ENCODE results near the gene FSIP2. TPM values are rescaled to one million over a fixed set of nuclear protein-coding genes. Genes with fewer than 3 reads are reported as not detected.

Gene FSIP2
- total RNA-seq, 1 donor from 2014 or later = 0.86 TPM

DNA sequence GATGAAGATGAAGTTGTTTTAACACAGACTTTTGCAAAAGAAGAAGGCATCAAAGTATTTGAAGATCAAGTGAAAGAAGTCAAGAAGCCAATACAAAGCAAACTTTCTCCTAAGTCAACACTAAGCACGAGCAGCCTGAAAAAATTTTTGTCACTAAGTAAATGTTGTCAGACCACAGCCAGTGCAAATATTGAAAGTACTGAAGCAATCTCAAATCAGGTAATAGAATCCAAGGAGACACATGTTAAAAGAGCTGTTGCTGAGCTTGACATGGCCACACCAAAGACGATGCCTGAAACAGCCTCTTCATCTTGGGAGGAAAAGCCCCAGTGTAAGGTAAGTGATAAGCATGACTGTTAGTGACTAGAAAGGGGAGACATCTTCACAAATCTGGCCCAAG is 75.1 kb downstream of the FSIP2 start:
- no peak overlapping the region for H3K4me2 ChIP-seq (ENCODE audit: low read length)
- no peak for FAIRE-seq
- H3K27me3 ChIP-seq (ENCODE audit: insufficient read depth, low read length) = no peaks in the 10 kb centered on the region

DNA sequence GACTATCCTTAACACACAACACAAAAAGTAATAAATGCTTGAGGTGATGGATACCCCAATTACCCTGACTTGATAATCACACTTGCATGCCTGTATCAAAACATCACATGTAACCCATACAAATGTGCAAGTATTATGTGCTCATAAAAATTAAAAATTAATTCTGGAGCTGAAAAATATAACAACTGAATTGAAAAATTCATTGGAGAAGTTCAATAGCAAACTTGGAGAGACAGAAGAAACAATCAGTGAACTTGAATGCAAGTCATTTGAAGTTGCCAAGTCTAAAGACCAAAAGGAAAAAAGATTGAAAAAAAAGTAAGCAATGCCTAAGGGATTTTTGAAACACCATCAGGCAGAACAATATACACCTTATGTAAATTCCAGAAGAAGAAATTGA is 79.4 kb downstream of the FSIP2 start:
- Histone ChIP-seq H3K36me3 (ENCODE audit: insufficient read depth, low read length) (no peaks in the 10 kb centered on the region), H3K4me1 (ENCODE audit: insufficient read depth, low read length) (no peaks in the 10 kb centered on the region), H3K27me3 (ENCODE audit: insufficient read depth, low read length) (no peaks in the 10 kb centered on the region), H3K79me2 (ENCODE audit: insufficient read depth, low read length) (no peaks in the 10 kb centered on the region), H2AFZ (ENCODE audit: low read depth, low read length) (no peak overlapping the region), H3K9ac (ENCODE audit: low read length) (no peak overlapping the region), H3K4me3 (ENCODE audit: insufficient read depth, low read depth, low read length) (no peak overlapping the region), H3K4me2 (ENCODE audit: low read length) (no peak overlapping the region), H3K9me3 (ENCODE audit: insufficient read depth, low read depth, low read length) (no peaks in the 10 kb centered on the region), H4K20me1 (ENCODE audit: insufficient read depth, low read length) (no peaks in the 10 kb centered on the region), H3K27ac (ENCODE audit: low read depth, low read length) (no peak overlapping the region)
- Mint-ChIP-seq H3K27me3 (ENCODE audit: low read depth, unreplicated experiment) (no peaks in the 10 kb centered on the region), H3K9me3 (ENCODE audit: unreplicated experiment) (peaks cover 3% of the 10 kb centered on the region), H3K4me3 (ENCODE audit: unreplicated experiment) (no peak overlapping the region), H3K27ac (ENCODE audit: unreplicated experiment) (no peak overlapping the region), H3K4me1 (ENCODE audit: low read depth, unreplicated experiment) (no peaks in the 10 kb centered on the region), H3K36me3 (ENCODE audit: low read depth, unreplicated experiment) (no peaks in the 10 kb centered on the region)
- DNase-seq (ENCODE audit: low read depth) (no peak), FAIRE-seq (no peak)
- TF ChIP-seq, protein P1, sequence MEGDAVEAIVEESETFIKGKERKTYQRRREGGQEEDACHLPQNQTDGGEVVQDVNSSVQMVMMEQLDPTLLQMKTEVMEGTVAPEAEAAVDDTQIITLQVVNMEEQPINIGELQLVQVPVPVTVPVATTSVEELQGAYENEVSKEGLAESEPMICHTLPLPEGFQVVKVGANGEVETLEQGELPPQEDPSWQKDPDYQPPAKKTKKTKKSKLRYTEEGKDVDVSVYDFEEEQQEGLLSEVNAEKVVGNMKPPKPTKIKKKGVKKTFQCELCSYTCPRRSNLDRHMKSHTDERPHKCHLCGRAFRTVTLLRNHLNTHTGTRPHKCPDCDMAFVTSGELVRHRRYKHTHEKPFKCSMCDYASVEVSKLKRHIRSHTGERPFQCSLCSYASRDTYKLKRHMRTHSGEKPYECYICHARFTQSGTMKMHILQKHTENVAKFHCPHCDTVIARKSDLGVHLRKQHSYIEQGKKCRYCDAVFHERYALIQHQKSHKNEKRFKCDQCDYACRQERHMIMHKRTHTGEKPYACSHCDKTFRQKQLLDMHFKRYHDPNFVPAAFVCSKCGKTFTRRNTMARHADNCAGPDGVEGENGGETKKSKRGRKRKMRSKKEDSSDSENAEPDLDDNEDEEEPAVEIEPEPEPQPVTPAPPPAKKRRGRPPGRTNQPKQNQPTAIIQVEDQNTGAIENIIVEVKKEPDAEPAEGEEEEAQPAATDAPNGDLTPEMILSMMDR (IDR thresholded peaks at IDR 0.05; ENCODE audit: insufficient read depth, low read depth, low read length) = no peak

More for the DNA sequence above, 75.1 kb downstream of the FSIP2 start:
- no peak overlapping the region for H3K27ac Mint-ChIP-seq (ENCODE audit: unreplicated experiment)
- Histone ChIP-seq H3K27ac (ENCODE audit: low read depth, low read length) (no peak overlapping the region), H3K4me3 (ENCODE audit: insufficient read depth, low read depth, low read length) (no peak overlapping the region), H4K20me1 (ENCODE audit: insufficient read depth, low read length) (no peaks in the 10 kb centered on the region), H3K4me1 (ENCODE audit: insufficient read depth, low read length) (no peaks in the 10 kb centered on the region), H2AFZ (ENCODE audit: low read depth, low read length) (no peak overlapping the region), H3K9me3 (ENCODE audit: insufficient read depth, low read depth, low read length) (no peaks in the 10 kb centered on the region), H3K36me3 (ENCODE audit: insufficient read depth, low read length) (no peaks in the 10 kb centered on the region), H3K79me2 (ENCODE audit: insufficient read depth, low read length) (no peaks in the 10 kb centered on the region), H3K9ac (ENCODE audit: low read length) (no peak overlapping the region)
- H3K9me3 Mint-ChIP-seq (ENCODE audit: unreplicated experiment) = peaks cover 5% of the 10 kb centered on the region
- H3K4me1 Mint-ChIP-seq (ENCODE audit: low read depth, unreplicated experiment) = no peaks in the 10 kb centered on the region
- TF ChIP-seq, protein P1 (IDR thresholded peaks at IDR 0.05; ENCODE audit: insufficient read depth, low read depth, low read length) = no peak
- TF ChIP-seq EZH2 (IDR thresholded peaks at IDR 0.05; ENCODE audit: insufficient read depth, low read length) = no peak
- no peak for DNase-seq (ENCODE audit: low read depth)
- H3K36me3 Mint-ChIP-seq (ENCODE audit: low read depth, unreplicated experiment) = no peaks in the 10 kb centered on the region
- no peak overlapping the region for H3K4me3 Mint-ChIP-seq (ENCODE audit: unreplicated experiment)
- H3K27me3 Mint-ChIP-seq (ENCODE audit: low read depth, unreplicated experiment) = no peaks in the 10 kb centered on the region

DNA sequence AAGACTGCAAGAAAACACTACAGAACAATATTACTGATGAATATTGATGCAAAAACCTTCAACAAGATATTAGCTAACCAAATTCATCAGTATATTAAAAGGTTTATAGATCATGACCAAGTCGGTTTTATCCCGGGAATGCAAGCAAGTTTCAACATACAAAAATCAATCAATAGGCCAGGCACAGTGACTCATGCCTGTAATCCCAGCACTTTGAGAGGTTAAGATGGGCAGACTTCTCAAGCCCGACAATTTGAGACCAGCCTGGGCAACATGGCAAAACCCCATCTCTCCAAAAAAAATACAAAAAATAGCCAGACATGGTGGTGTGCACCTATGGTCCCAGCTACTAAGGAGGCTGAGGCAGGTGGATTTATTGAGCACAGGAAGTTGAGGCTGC is 82.9 kb downstream of the FSIP2 start:
- no peak overlapping the region for H2AFZ ChIP-seq (ENCODE audit: low read depth, low read length)
- H3K27ac ChIP-seq (ENCODE audit: low read depth, low read length) = no peak overlapping the region
- Mint-ChIP-seq H3K27ac (ENCODE audit: unreplicated experiment) (no peak overlapping the region), H3K27me3 (ENCODE audit: low read depth, unreplicated experiment) (no peaks in the 10 kb centered on the region), H3K36me3 (ENCODE audit: low read depth, unreplicated experiment) (no peaks in the 10 kb centered on the region), H3K4me3 (ENCODE audit: unreplicated experiment) (no peak overlapping the region), H3K4me1 (ENCODE audit: low read depth, unreplicated experiment) (no peaks in the 10 kb centered on the region), H3K9me3 (ENCODE audit: unreplicated experiment) (peaks cover 3% of the 10 kb centered on the region)
- no peaks in the 10 kb centered on the region for H3K36me3 ChIP-seq (ENCODE audit: insufficient read depth, low read length)
- TF ChIP-seq, protein P1 (IDR thresholded peaks at IDR 0.05; ENCODE audit: insufficient read depth, low read depth, low read length) = no peak
- no peak for TF ChIP-seq EZH2 (IDR thresholded peaks at IDR 0.05; ENCODE audit: insufficient read depth, low read length)
- H3K4me3 ChIP-seq (ENCODE audit: insufficient read depth, low read depth, low read length) = no peak overlapping the region
- no peaks in the 10 kb centered on the region for H3K4me1 ChIP-seq (ENCODE audit: insufficient read depth, low read length)
- H4K20me1 ChIP-seq (ENCODE audit: insufficient read depth, low read length) = no peaks in the 10 kb centered on the region
- H3K79me2 ChIP-seq (ENCODE audit: insufficient read depth, low read length) = no peaks in the 10 kb centered on the region
- no peak overlapping the region for H3K4me2 ChIP-seq (ENCODE audit: low read length)
- no peaks in the 10 kb centered on the region for H3K9me3 ChIP-seq (ENCODE audit: insufficient read depth, low read depth, low read length)
- no peak for FAIRE-seq
- no peak overlapping the region for H3K9ac ChIP-seq (ENCODE audit: low read length)
- no peaks in the 10 kb centered on the region for H3K27me3 ChIP-seq (ENCODE audit: insufficient read depth, low read length)
- no peak for DNase-seq (ENCODE audit: low read depth)
